HepG2 (cell line): ENCODE data around the gene HOXB6.

Experiments used
- ATF3 ChIP-seq: sonication (generic); formaldehyde crosslinking; IDR thresholded peaks from 2 replicates; pipeline ENCODE4 v1.4.0; 2020; ENCODE audit warnings: missing genetic modification reagents
- GATAD1 ChIP-seq: IDR thresholded peaks from 2 replicates; pipeline ENCODE4 v1.6.1; 2016; ENCODE audit warnings: missing genetic modification reagents, missing compliant biosample characterization
- IRF1 ChIP-seq: sonication (generic); formaldehyde crosslinking; IDR thresholded peaks from 2 replicates; pipeline ENCODE4 v1.4.0; 2020; ENCODE audit warnings: low read depth, mild to moderate bottlenecking, missing genetic modification reagents
- NFE2L1 ChIP-seq: sonication (generic); formaldehyde crosslinking; IDR thresholded peaks from 2 replicates; pipeline ENCODE4 v1.4.0; 2020; ENCODE audit warnings: missing genetic modification reagents, mild to moderate bottlenecking, borderline replicate concordance
- RFX5 ChIP-seq: IDR thresholded peaks from 2 replicates; pipeline ENCODE4 v1.6.1; 2011; ENCODE audit warnings: low read depth, low read length, improper control_type of control experiment

GRCh38 chr17:48578616-48579470 is 25.9 kb downstream of the HOXB6 start:
- TF ChIP-seq RFX5, result no peak
- TF ChIP-seq NFE2L1 (CRISPR knock-in tag), result no peak
- no peak for TF ChIP-seq ATF3 (CRISPR knock-in tag)
- TF ChIP-seq GATAD1 (CRISPR knock-in tag), result no peak
- no peak for TF ChIP-seq IRF1
